Type B pancreatic cell (in vitro differentiated cells): ENCODE data around the gene SKIC8. TPM values are rescaled to one million over a fixed set of nuclear protein-coding genes. Genes with fewer than 3 reads are reported as not detected.
"Not testable (repeated sequence)": the region's sequence is repeated elsewhere in the genome, so short reads cannot be mapped to it uniquely, and the experiment has no call there.

Experiments
- DNase-seq: peaks from one replicate; pipeline ENCODE4 v3.0.0; 2021; ENCODE audit warnings: mixed read lengths; ENCODE audit not compliant: unreplicated experiment; ENCODE audit errors: extremely low spot score
- H3K27ac Mint-ChIP-seq: 2 replicates; pipeline ENCODE4 v1.8.0; 2021; ENCODE audit warnings: mild to moderate bottlenecking, mixed read lengths
- H3K27me3 Mint-ChIP-seq: 2 replicates; pipeline ENCODE4 v1.8.0; 2021; ENCODE audit warnings: mixed read lengths
- H3K36me3 Mint-ChIP-seq: 2 replicates; pipeline ENCODE4 v1.8.0; 2021; ENCODE audit warnings: mixed read lengths
- H3K4me1 Mint-ChIP-seq: one replicate; pipeline ENCODE4 v1.8.0; 2021; ENCODE audit warnings: mixed read lengths; ENCODE audit not compliant: unreplicated experiment
- H3K4me3 Mint-ChIP-seq: 2 replicates; pipeline ENCODE4 v1.8.0; 2021; ENCODE audit warnings: mild to moderate bottlenecking, mixed read lengths
- H3K9me3 Mint-ChIP-seq: 2 replicates; pipeline ENCODE4 v1.8.0; 2021; ENCODE audit warnings: mixed read lengths
- CTCF ChIP-seq: fragments of 200-600 bp; sonication (generic); conservative IDR thresholded peaks from 2 replicates; pipeline ENCODE4 v1.5.0; 2021; ENCODE audit warnings: antibody characterized with exemption, mild to moderate bottlenecking
- total RNA-seq: library from RNA; stranded (reverse); gene quantifications from 2 replicates; pipeline ENCODE4 v1.2.1, GENCODE V29; 2021; ENCODE audit warnings: low replicate concordance

SKIC8 gene
- total RNA-seq, 1 donor from 2014 or later, result 54.4 TPM

- Mint-ChIP-seq H3K27me3 (peaks cover 4% of the 10 kb centered on the region), H3K36me3 (no peaks in the 10 kb centered on the region), H3K4me3 (no peak overlapping the region), H3K27ac (no peak overlapping the region), H3K9me3 (no peaks in the 10 kb centered on the region), H3K4me1 (peaks cover 4% of the 10 kb centered on the region)
- no peak for DNase-seq
- TF ChIP-seq CTCF, result no peak
These were observed 50.3 kb downstream of the SKIC8 start for GRCh38 chr15:78249131-78249530.

- Mint-ChIP-seq H3K36me3 (no peaks in the 10 kb centered on the region), H3K27me3 (peaks cover 4% of the 10 kb centered on the region), H3K27ac (no peak overlapping the region), H3K9me3 (no peaks in the 10 kb centered on the region), H3K4me1 (peaks cover 8% of the 10 kb centered on the region), H3K4me3 (no peak overlapping the region)
- TF ChIP-seq CTCF, result no peak
- DNase-seq, result no peak
These were observed 51.5 kb downstream of the SKIC8 start for GRCh38 chr15:78247911-78248310.

- not testable (repeated sequence) for H3K27ac Mint-ChIP-seq, DNase-seq, H3K4me3 Mint-ChIP-seq, H3K27me3 Mint-ChIP-seq, H3K36me3 Mint-ChIP-seq, H3K4me1 Mint-ChIP-seq, H3K9me3 Mint-ChIP-seq
These were observed 53.3 kb downstream of the SKIC8 start for GRCh38 chr15:78245976-78246620.

GRCh38 chr15:78245392-78245791 is 54.0 kb downstream of the SKIC8 start:
- not testable (repeated sequence) for H3K36me3 Mint-ChIP-seq, H3K9me3 Mint-ChIP-seq, H3K27me3 Mint-ChIP-seq, H3K4me3 Mint-ChIP-seq, DNase-seq, H3K27ac Mint-ChIP-seq
- peaks cover 12% of the 10 kb centered on the region for H3K4me1 Mint-ChIP-seq

GRCh38 chr15:78244893-78245292 is 54.5 kb downstream of the SKIC8 start:
- Mint-ChIP-seq H3K36me3 (no peaks in the 10 kb centered on the region), H3K27ac (no peak overlapping the region), H3K4me3 (no peak overlapping the region), H3K4me1 (peaks cover 12% of the 10 kb centered on the region), H3K27me3 (peaks cover 6% of the 10 kb centered on the region), H3K9me3 (no peaks in the 10 kb centered on the region)
- no peak for DNase-seq
- no peak for TF ChIP-seq CTCF

- peaks cover 6% of the 10 kb centered on the region for H3K27me3 Mint-ChIP-seq
- no peak overlapping the region for H3K27ac Mint-ChIP-seq
- H3K4me3 Mint-ChIP-seq, result no peak overlapping the region
- H3K4me1 Mint-ChIP-seq, result peaks cover 12% of the 10 kb centered on the region
- TF ChIP-seq CTCF, result no peak
- H3K36me3 Mint-ChIP-seq, result no peaks in the 10 kb centered on the region
- no peak for DNase-seq
- H3K9me3 Mint-ChIP-seq, result no peaks in the 10 kb centered on the region
These were observed 55.3 kb downstream of the SKIC8 start for GRCh38 chr15:78244101-78244500.

- no peak overlapping the region for H3K4me3 Mint-ChIP-seq
- peaks cover 12% of the 10 kb centered on the region for H3K4me1 Mint-ChIP-seq
- no peak for DNase-seq
- TF ChIP-seq CTCF, result no peak
- no peaks in the 10 kb centered on the region for H3K9me3 Mint-ChIP-seq
- H3K36me3 Mint-ChIP-seq, result no peaks in the 10 kb centered on the region
- peaks cover 3% of the 10 kb centered on the region for H3K27me3 Mint-ChIP-seq
- no peak overlapping the region for H3K27ac Mint-ChIP-seq
These were observed 55.9 kb downstream of the SKIC8 start for GRCh38 chr15:78243491-78243941.
